ENCODE data around the gene ENTREP1.

DNA sequence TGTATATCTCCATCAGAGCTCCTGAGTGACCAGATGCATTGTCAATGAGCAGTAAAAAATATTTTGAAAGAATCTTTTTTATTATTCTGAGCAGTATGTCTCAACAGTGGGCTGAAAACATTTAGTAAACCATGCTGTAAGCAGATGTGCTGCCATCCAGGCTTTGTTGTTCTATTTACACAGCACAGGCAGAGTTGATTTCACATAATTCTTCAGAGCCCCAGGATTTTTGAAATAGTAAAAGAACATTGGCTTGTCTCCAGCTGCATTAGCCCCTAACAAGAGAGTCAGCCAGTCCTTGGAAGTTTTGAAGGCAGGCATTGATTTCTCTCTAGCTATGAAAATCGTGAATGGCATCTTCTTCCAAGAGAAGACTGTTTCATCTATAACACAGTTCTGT, 25.2 kb upstream of the ENTREP1 start:
- TF ChIP-seq CTCF (IDR thresholded peaks at IDR 0.05; ENCODE audit: insufficient read depth, low read length, poor library complexity, severe bottlenecking) (no peak), EZH2phosphoT487 (conservative IDR thresholded peaks at IDR 0.05; ENCODE audit: low read length) (no peak)
